SU-DHL-6 (cell line): ENCODE data around the gene NUMB.

Experiments used
- H2AFZ ChIP-seq: fragments of 200-600 bp; sonication (generic); 2 replicates; pipeline ENCODE4 v1.6.1; 2014; ENCODE audit warnings: low read depth, mild to moderate bottlenecking, moderate library complexity, mixed read lengths, antibody characterized with exemption, low read length; ENCODE audit not compliant: severe bottlenecking
- H3F3A ChIP-seq: fragments of 200-600 bp; shearing (Covaris generic); 2 replicates; pipeline ENCODE4 v1.6.0; 2016; ENCODE audit warnings: antibody characterized with exemption, mild to moderate bottlenecking; ENCODE audit not compliant: insufficient read depth
- H3K27ac ChIP-seq: fragments of 200-600 bp; sonication (generic); 2 replicates; pipeline ENCODE4 v1.5.1; 2016; ENCODE audit warnings: low read depth, mild to moderate bottlenecking, low read length, moderate library complexity, mixed read lengths
- H3K27me3 ChIP-seq: fragments of 200-600 bp; sonication (generic), shearing (Covaris generic); 2 replicates; pipeline ENCODE4 v1.6.0; 2014; ENCODE audit warnings: mild to moderate bottlenecking, low read length
- H3K36me3 ChIP-seq: fragments of 200-600 bp; sonication (generic); 2 replicates; pipeline ENCODE4 v1.6.1; 2014; ENCODE audit warnings: mild to moderate bottlenecking, low read length, mixed read lengths
- H3K4me2 ChIP-seq: fragments of 300-600, 200-600 bp; shearing (Covaris generic), sonication (generic); 2 replicates; pipeline ENCODE4 v1.6.0; 2014; ENCODE audit warnings: low read length, low read depth, mild to moderate bottlenecking; ENCODE audit not compliant: poor library complexity, severe bottlenecking
- H3K4me3 ChIP-seq: fragments of 200-600 bp; sonication (generic); 2 replicates; pipeline ENCODE4 v1.5.1; 2014; ENCODE audit warnings: antibody characterized with exemption, low read length, mild to moderate bottlenecking, mixed read lengths; ENCODE audit not compliant: insufficient read depth, poor library complexity, severe bottlenecking
- H3K79me2 ChIP-seq: fragments of 200-600 bp; sonication (generic); 2 replicates; pipeline ENCODE4 v1.6.1; 2014; ENCODE audit warnings: mild to moderate bottlenecking, low read length, moderate library complexity; ENCODE audit not compliant: insufficient read depth
- H3K9ac ChIP-seq: fragments of 200-600 bp; sonication (generic); 2 replicates; pipeline ENCODE4 v1.7.0; 2014; ENCODE audit warnings: mild to moderate bottlenecking, low read length
- H3K9me2 ChIP-seq: fragments of 200-600 bp; sonication (generic); replicated peaks from 2 replicates; pipeline ENCODE4 v1.6.1; 2014; ENCODE audit warnings: low read length; ENCODE audit not compliant: insufficient read depth
- H3K9me3 ChIP-seq: fragments of 200-600 bp; sonication (generic); 2 replicates; pipeline ENCODE4 v1.6.1; 2014; ENCODE audit warnings: low read length, mixed read lengths; ENCODE audit not compliant: insufficient read depth
- H4K20me1 ChIP-seq: fragments of 200-600 bp; sonication (generic); 2 replicates; pipeline ENCODE4 v1.6.1; 2014; ENCODE audit warnings: low read depth, mild to moderate bottlenecking, antibody characterized with exemption, low read length, moderate library complexity, mixed read lengths
- EZH2phosphoT487 ChIP-seq: fragments of 200-600 bp; sonication (generic), shearing (Covaris generic); conservative IDR thresholded peaks from 2 replicates; pipeline ENCODE4 v1.6.1; 2018; ENCODE audit warnings: mild to moderate bottlenecking, antibody characterized with exemption, low read length, moderate library complexity, mixed read lengths
- TF ChIP-seq, protein P1 (sequence below): fragments of 200-600 bp; sonication (generic); IDR thresholded peaks from one replicate; pipeline ENCODE4 v1.5.1; 2017; ENCODE audit warnings: antibody characterized with exemption, mild to moderate bottlenecking, low read length, moderate library complexity; ENCODE audit not compliant: insufficient read depth, poor library complexity, severe bottlenecking

NUMB gene

DNA sequence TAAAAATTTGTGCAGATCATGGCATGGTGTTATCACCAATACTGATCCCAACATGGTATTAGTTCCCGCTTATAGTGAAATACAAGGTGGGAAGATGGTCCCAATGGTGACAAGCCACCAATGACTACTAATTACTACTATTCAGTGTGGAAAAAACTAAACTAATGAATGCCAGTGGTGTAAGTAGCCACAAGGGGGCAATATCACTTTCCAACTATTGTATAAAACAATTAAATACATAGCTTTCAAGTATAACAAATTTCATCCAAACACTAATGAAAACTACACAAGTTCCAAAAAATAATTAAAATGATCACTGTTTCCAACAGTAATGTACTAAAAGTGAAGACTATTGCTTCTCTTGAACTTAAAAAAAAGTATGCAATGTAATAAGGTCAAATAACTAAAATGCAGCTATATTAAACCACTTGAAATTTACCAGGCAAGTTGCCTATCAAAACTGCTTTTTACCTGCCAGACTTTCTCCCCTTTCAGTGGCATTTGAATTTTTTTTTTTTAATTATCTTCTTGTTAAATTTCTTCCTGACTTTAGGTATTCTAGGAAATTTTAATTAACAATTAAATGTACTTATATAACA is 163.0 kb downstream of the NUMB start:
- no peak overlapping the region for H2AFZ ChIP-seq
- H3K9me3 ChIP-seq: no peaks in the 10 kb centered on the region
- no peak overlapping the region for H3K27ac ChIP-seq
- no peaks in the 10 kb centered on the region for H3K27me3 ChIP-seq
- H3K9ac ChIP-seq: no peak overlapping the region
- no peaks in the 10 kb centered on the region for H3K9me2 ChIP-seq
- no peak overlapping the region for H3K4me2 ChIP-seq
- H3K4me3 ChIP-seq: no peak overlapping the region
- H3K79me2 ChIP-seq: no peaks in the 10 kb centered on the region
- H3K36me3 ChIP-seq: no peaks in the 10 kb centered on the region; the same call in 1 of the 2 replicates
- H4K20me1 ChIP-seq: no peaks in the 10 kb centered on the region
- no peaks in the 10 kb centered on the region for H3F3A ChIP-seq
- TF ChIP-seq, protein P1, sequence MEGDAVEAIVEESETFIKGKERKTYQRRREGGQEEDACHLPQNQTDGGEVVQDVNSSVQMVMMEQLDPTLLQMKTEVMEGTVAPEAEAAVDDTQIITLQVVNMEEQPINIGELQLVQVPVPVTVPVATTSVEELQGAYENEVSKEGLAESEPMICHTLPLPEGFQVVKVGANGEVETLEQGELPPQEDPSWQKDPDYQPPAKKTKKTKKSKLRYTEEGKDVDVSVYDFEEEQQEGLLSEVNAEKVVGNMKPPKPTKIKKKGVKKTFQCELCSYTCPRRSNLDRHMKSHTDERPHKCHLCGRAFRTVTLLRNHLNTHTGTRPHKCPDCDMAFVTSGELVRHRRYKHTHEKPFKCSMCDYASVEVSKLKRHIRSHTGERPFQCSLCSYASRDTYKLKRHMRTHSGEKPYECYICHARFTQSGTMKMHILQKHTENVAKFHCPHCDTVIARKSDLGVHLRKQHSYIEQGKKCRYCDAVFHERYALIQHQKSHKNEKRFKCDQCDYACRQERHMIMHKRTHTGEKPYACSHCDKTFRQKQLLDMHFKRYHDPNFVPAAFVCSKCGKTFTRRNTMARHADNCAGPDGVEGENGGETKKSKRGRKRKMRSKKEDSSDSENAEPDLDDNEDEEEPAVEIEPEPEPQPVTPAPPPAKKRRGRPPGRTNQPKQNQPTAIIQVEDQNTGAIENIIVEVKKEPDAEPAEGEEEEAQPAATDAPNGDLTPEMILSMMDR: peak; percentile 71
- no peak for TF ChIP-seq EZH2phosphoT487

DNA sequence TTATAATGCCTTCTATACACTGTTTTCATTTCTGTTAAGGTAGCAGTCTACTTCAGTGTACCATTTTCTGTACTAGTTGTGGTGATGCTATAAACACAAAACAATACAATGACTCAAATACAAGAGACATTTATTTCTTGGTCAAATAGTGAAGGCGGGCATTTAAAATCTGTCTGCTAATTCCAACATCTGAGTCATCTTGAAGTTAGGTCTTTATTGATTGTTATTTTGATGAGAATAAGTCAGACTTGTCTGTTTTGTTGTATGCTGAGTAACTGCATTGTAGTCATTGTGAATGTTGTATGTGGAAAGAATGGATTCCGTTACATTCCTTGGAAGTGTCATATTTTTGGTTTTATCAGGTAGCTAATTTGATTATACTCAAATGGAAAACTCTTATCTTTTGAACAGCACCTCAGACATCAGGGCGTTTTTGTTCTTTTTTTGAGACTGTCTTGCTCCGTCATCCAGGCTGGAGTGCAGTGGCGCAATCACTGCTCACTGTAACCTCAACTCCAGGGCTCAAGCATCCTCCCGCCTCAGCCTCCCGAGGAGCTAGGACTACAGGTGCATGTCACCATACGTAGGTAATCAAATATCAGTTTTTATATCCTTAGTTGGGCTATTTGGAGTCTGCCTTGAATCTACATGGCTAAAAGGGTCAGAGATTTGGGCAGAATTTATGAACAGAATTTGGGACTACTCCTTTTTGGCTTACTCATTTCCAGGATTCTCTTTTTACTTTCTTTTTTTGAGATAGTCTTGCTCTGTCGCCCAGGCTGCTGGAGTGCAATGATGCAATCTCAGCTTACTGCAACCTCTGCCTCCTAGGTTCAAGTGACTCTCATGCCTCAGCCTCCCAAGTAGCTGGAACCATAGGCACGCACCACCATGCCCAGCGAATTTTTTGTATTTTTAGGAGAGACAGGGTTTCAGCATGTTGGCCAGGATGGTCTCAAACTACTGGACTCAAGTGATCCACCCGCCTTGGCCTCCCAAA is 164.3 kb downstream of the NUMB start:
- no peaks in the 10 kb centered on the region; the same call in 1 of the 2 replicates for H3K36me3 ChIP-seq
- no peaks in the 10 kb centered on the region for H3K27me3 ChIP-seq
- H3K9ac ChIP-seq: no peak overlapping the region
- no peak overlapping the region for H3K27ac ChIP-seq
- H3K9me2 ChIP-seq: no peaks in the 10 kb centered on the region
- H3K4me2 ChIP-seq: no peak overlapping the region
- no peak for TF ChIP-seq EZH2phosphoT487
- TF ChIP-seq, protein P1: no peak
- no peaks in the 10 kb centered on the region for H3K79me2 ChIP-seq
- H3K4me3 ChIP-seq: no peak overlapping the region
- no peaks in the 10 kb centered on the region for H3F3A ChIP-seq
- H2AFZ ChIP-seq: no peak overlapping the region
- H3K9me3 ChIP-seq: no peaks in the 10 kb centered on the region
- no peaks in the 10 kb centered on the region for H4K20me1 ChIP-seq

DNA sequence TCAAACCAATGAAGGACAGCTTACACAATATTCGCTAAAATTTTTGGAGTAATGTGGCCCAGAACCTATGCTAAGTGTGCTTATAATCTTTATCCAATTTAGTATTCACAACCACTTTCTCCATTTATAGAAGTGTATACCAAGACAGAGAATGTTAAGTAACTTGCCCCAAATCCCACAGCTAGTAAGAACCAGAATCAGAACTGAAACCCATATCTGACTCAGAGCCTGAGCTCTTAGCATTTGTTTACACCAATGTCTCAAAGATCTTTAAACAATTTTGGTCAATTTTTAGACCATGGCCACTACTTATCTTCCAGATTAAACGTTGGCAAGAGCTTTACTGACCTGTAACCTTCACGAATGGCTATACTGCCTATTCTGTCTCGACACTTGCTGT is 168.1 kb downstream of the NUMB start:
- Histone ChIP-seq H3K4me2 (no peak overlapping the region), H3F3A (no peaks in the 10 kb centered on the region), H3K9me3 (no peaks in the 10 kb centered on the region), H3K9ac (no peak overlapping the region), H3K79me2 (no peaks in the 10 kb centered on the region), H2AFZ (no peak overlapping the region), H3K36me3 (peaks cover 4% of the 10 kb centered on the region; the same call in 1 of the 2 replicates), H4K20me1 (no peaks in the 10 kb centered on the region), H3K27ac (no peak overlapping the region), H3K27me3 (no peaks in the 10 kb centered on the region), H3K4me3 (no peak overlapping the region), H3K9me2 (no peaks in the 10 kb centered on the region)
- TF ChIP-seq EZH2phosphoT487: no peak
